Activated CD8-positive, alpha-beta memory T cell treated with anti-CD3 and anti-CD28 coated beads for 48 hours (primary cell): ENCODE data around the gene PHF8.

Source experiments
- DNase-seq, 3 experiments: peaks; one replicate each; pipeline ENCODE4 v3.0.0-alpha.2; 2020; ENCODE audit warnings: low read depth in 2 of 3, low spot score in 2 of 3

Gene PHF8

DNA sequence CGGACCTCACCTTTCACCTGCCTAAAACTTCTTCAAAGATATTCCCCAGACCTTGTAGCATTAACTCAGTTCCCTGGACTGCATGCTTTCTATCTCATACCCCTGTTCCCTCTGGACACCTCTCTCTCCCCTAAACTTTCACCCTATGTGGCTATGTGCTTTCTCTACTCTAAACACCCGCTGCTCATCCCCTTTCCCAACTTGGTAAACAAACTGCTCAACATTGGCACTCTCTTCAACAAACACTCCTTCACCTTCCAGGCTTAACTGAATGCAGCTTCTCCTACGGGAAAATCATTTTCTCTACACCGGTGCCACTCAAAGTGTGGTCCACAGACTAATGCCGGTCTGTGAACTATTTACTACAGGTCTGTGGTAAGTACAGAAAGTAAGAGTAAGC is 19.9 kb downstream of the PHF8 start:
- no peak for DNase-seq

DNA sequence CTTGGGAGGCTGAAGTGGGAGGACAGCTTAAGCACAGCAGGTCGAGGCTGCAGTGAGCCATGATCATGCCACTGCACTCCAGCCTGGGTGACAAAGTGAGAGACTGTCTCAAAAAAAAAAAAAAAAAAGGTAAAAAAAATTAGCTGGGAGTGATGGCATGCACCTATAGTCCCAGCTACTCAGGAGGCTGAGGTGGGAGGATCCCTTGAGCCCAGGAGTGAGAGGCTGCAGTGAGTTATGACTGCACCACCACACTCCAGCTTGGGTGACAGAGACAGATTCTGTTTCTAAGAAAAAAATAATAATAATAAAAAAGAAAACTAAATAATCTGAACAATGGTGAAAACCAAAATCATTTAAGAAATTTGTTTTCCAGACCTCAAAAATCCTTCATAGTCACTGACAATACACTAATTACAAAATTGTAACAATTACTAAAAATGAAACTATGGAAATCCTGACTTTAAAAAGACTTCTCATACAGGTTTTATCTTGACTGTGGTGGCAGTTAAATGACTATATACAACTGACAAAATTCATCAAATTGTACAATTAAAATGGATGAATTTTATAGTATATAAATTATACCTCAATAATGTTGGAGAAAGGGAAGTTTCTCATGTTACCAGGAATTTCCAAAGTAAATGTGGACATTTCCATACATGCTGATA is 31.3 kb downstream of the PHF8 start:
- DNase-seq: no peak

DNA sequence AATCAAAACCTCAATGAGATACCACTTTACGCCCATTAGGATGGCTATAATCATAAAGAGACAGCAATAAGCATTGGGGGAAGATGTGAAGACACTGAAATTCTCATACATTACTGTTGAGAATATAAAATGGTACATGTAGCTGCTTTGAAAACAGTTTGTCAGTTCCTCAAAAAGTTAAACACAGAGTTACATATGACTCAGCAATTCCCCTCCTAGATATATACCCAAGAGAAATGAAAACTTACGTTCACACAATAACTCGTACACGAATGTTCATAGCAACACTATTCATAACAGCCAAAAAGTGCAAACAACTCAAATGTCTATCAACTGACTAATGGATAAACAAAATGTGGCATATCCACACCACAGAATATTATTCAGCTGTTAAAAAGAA is 36.6 kb downstream of the PHF8 start:
- DNase-seq: no peak

DNA sequence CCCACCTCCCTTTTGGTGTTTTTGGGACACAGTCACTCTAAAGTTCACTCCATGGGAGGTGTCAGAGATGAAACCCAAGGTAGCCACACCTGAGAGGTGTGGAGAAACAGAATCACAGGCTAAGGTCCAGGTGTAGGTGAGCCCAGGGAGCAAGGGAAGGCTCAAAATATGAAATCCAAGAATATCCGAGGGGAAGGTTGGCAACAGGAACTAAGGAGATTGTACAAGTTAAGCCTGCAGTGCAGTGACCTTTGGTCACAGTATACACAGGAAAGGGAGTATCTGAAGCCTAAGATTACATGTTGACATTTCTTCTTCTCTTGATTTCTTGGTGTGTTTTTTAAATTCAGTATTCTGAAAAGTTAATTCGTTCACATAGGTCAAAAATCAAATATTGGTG is 46.5 kb downstream of the PHF8 start:
- no peak for DNase-seq

DNA sequence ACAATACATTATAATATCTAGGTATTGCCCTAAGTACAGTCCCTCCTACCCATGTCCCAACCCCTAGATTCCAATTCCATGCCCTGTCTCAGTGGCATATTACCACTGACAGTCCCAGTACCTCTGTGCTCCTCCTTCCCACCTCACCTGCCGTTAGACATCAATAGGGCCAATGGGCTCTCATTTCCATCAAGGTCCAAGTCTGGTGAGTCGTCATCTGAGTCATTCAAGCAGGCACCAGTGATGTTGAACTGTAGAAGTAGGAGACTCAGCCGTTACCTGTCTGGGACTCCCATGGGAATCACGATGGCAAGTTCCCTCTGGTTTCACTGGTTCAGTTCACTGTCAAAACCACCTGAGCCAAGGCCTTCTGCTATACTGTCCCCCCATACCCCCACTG is 51.7 kb downstream of the PHF8 start:
- DNase-seq: no peak

DNA sequence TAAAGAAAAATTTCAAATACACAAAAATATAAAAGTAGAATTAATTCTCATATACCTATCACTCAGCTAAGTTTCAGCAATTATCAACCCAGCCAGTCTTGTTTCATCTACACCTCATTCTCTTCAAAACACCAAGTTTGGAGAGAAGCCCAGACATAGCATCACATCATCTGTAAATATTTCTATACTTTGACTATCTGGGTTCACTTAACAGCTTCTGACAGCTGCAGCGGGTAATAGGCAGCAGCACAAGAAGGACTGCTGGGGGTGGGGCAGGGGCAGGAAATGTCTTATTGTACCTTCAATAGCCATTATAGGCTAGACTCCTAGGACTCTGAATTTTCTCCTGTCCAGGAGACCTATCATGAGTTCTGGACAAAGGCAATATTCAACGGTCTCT is 54.1 kb downstream of the PHF8 start:
- DNase-seq: no peak

DNA sequence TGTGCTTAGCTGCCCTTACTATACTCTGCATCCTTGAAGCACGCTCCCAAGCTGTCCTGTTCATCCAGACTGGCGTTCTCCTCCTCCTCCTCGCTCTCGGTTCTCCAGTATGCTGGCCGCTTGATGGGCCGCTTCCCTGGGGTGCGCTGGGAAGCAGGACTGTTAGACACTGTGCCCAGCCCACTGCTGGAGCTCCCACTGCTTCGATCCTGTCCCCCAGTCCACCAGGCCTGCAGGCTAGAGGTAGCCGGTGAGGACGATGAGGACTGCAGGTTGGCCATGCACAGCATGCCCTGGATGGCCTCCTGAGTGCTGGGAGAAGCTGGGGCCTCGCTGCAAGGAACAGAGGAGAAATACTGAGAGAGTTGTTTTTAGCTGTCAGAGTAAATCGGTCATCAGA is 59.4 kb downstream of the PHF8 start:
- no peak for DNase-seq

DNA sequence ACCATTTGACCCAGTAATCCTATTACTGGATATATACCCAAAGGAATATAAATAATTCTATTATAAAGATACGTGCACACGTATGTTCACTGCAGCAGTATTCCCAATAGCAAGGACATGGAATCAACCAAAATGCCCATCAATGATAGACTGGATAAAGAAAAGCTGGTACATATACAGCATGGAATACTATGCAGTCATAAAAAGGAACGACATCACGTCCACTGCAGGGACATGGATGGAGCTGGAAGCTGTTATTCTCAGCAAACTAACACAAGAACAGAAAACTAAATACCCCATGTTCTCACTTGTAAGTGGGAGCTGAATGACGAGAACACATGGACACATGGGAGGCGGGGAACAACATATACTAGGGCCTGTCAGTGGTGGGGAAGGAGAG is 69.7 kb downstream of the PHF8 start:
- no peak for DNase-seq

DNA sequence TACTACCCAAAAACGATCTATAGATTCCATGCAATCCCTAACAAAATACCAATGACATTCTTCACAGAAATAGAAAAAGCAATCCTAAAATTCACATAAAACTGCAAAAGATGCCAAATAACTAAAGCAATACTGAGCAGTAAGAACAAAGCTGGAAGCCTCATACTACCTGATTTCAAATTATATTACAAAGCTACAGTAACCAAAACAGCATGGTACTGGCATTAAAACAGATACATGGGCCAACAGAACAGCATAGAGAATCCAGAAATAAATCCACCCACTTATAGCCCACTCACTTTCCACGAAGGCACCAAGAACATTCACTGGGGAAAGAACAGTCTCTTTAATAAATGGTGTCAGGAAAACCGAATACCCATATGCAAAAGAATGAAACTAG is 74.7 kb downstream of the PHF8 start:
- DNase-seq: no peak

DNA sequence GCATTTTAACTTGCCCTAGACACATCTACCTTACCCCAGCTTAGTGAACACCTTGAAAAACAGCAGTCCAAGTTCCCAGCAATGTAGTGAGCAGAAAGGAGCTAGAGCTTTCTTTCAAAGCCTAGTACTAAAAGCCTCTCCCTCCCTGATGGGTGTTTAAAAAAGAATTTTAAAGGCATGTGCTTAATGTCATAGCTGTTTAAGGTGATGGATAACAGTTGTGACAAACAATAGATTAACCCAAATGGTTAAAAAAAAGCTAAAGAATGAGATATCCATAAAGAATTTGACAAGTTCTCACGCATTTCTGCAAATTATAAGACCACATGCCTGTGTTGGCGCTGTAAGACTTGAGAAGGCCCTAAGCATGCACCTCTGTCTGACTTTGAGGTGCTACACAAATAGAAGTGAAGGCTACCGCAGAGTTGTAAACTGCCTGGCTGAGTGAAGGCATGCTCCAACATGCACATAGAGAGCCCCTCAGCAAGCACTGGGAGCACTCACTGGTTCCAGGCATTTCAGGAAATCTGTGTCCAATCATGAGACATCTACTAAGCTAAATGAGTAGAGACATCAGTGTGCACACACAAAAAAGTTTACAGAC is 94.0 kb downstream of the PHF8 start:
- DNase-seq: no peak

DNA sequence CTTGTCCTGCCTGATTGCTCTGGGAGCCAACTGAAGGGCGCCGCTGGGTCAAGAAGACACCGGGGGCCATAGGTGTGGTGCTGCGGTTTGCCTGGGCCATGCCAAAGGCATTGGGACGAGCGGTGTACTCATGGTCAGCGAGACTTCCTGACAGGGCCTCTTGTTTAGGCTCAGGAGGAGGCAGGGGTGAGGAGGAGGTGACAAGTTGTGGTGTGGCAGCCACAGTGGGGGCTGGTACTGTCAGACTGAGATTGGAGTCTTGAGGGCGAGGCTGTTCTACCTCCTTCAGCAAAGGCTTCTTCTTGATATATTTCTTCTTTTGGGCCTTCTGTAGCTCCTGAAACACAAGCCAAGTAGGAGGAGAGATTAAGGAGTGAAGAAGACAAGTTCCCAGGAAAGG is 104.1 kb downstream of the PHF8 start:
- no peak for DNase-seq

DNA sequence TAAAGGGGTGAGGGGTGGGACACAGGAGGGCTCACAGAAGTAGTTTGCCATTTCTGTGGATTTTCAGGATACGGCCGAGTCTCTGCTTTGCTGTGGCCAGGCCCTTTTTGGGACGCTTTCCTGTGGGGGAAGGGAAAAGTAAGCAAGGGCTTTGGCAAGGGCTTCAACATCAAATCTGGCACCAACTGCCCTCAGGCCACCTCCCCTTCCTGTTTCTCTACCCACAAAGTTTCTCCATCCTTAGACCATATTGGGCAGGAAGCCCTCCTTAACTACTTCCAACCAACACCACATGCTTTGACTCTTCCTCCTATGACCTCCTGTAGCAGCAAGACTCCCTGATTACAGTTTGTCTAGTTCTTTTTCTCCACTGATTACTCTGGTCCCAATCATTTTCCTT is 105.1 kb downstream of the PHF8 start:
- DNase-seq: no peak

DNA sequence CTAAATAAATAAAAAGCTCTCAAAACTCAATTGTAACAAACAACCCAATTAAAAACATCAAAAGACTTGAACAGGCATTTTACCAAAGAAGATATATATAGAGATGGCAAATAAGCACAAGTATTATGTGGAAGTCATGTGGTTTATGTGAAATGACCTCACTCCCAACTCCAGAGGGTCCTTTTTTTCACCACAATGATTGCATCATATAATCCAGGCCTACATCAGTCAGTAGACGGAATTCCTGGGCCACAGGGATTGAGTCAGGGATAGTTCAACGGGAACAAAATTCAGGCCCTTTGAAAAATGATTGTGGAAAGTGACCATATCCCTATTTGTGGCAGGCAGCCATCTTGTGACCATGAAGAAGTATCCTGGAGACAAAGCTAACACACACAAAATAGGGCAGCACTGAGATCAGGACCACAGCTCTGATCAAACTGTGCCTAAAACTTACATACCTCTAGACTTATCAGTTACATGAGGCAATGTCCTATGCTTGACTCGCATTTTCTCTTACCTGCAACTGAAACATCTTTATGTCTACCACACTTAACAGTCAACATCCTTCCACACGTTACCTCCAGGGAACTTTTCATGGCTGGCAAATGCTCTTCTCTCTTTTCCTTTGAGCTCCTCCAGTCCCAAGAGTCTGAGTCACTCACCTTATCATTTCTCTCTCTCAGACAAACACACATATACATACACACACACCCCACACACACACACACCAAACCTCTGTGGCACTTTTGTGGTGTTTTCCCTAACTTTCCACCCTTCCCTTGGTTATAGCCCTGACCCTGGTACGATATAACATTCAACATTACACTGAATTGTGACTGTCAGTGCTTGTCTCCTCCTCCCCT is 113.5 kb downstream of the PHF8 start:
- no peak for DNase-seq

DNA sequence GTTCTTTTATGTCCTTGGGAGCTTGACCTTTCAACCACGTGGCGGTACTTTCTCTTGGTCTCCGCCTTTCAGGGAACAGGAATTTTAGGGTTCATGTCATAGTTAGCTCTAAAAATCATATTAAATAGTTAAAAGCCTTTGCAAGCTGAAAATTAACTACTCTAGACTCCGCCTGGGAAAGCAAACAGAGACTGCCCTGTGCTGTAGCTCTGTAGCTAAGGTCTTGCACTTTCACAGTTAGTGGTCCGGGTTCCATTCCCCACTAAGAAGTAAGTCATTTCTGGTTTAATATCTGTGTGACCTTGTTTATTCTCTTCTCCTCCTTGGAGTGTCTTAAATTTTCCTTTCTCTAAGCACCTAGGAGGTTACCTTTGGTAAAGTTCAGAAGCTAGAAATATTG is 118.2 kb downstream of the PHF8 start:
- DNase-seq: no peak

DNA sequence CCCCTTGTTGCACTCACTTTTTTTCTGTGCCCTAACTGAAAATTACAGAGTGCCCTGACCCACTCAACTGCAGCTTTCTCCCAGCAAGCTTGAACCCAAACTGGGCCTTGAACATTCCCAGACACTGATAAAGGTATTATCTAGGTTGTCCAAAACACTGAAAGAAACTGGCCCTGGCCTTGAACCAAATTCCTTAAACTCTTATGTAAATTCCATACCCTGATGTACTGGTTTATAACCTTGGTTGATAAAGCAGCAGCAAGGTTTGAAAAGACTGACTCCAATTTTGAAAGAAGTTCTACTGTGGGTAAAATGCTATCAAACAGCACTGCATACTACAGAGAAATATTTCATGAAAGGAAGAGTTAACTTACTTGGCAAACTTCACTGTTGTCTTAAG is 125.6 kb downstream of the PHF8 start:
- no peak for DNase-seq

DNA sequence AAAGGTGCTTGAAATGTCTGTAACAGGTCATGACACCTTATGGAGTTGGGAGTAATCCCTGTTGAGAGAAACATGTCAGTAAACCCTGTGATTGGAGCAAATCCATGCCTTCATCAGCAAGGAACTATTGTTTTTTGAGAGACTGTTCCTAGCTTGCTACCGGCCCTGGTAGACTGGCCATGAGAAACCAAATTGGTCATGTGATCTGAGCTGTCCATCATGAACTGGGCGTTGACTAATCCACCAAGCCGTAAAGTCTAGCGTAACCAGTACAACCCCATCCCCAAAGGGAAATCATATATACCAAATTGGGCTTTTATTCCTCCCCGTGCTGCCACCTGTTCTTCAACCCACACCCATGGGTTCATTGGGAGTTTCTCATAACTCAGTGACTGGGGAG is 143.7 kb downstream of the PHF8 start:
- DNase-seq: no peak

DNA sequence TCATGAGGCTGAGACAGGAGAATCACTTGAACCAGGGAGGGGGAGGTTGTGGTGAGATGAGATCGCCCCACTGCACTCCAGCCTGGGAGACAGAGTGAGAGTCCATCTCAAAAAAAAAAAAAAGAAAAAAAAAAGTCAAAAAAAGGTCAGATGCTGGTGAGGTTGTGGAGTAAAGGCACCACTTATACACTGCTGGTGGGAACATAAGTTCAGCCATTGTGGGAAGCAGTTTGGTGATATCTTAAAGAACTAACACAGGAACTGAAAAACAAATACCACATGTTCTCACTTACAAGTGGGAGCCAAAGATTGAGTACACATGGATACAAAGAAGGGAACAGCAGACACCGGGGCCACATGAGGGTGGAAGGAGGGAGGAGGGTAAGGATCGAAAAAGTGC is 149.0 kb downstream of the PHF8 start:
- DNase-seq: no peak
